GM12878 (cell line): ENCODE results near the gene CDKN2B-AS1. TPM values are rescaled to one million over a fixed set of nuclear protein-coding genes. Genes with fewer than 3 reads are reported as not detected.

Source experiments
- ATF7 ChIP-seq: fragments of 450-650 bp; IDR thresholded peaks from 2 replicates; pipeline ENCODE4 v1.6.1; 2016; ENCODE audit warnings: low read depth, mild to moderate bottlenecking
- BMI1 ChIP-seq: fragments of 450-650 bp; IDR thresholded peaks from 2 replicates; pipeline ENCODE4 v1.6.1; 2016; ENCODE audit warnings: mild to moderate bottlenecking, moderate library complexity, borderline replicate concordance
- CHD4 ChIP-seq: fragments of 200-600 bp; sonication (generic); IDR thresholded peaks from 2 replicates; pipeline ENCODE4 v1.6.1; 2016; ENCODE audit warnings: mild to moderate bottlenecking
- DPF2 ChIP-seq: fragments of 450-650 bp; IDR thresholded peaks from 2 replicates; pipeline ENCODE4 v1.6.1; 2017; ENCODE audit warnings: mild to moderate bottlenecking
- KLF5 ChIP-seq: fragments of 450-650 bp; IDR thresholded peaks from 2 replicates; pipeline ENCODE4 v1.6.1; 2014; ENCODE audit warnings: mild to moderate bottlenecking; ENCODE audit not compliant: partially characterized antibody
- LARP7 ChIP-seq: fragments of 450-650 bp; IDR thresholded peaks from 2 replicates; pipeline ENCODE4 v1.6.1; 2017; ENCODE audit warnings: mild to moderate bottlenecking
- NR2C1 ChIP-seq: fragments of 450-650 bp; IDR thresholded peaks from 2 replicates; pipeline ENCODE4 v1.6.1; 2017; ENCODE audit warnings: antibody characterized with exemption, mild to moderate bottlenecking, moderate library complexity
- NR2F1 ChIP-seq: fragments of 450-650 bp; conservative IDR thresholded peaks from 2 replicates; pipeline ENCODE4 v1.6.1; 2017; ENCODE audit warnings: mild to moderate bottlenecking
- NRF1 ChIP-seq: conservative IDR thresholded peaks from 2 replicates; pipeline ENCODE4 v1.6.1; 2011; ENCODE audit warnings: mild to moderate bottlenecking, low read depth, low read length, improper control_type of control experiment
- PAX8 ChIP-seq: fragments of 450-650 bp; IDR thresholded peaks from 2 replicates; pipeline ENCODE4 v1.6.1; 2017; ENCODE audit warnings: mild to moderate bottlenecking, moderate library complexity
- POLR2A ChIP-seq: IDR thresholded peaks from 2 replicates; pipeline ENCODE4 v1.6.1; 2011; ENCODE audit warnings: low read depth, mild to moderate bottlenecking, low read length
- RBBP5 ChIP-seq: fragments of 200-600 bp; sonication (generic); conservative IDR thresholded peaks from 2 replicates; pipeline ENCODE4 v1.6.1; 2016
- RUNX3 ChIP-seq: IDR thresholded peaks from 2 replicates; pipeline ENCODE4 v1.6.1; 2012; ENCODE audit warnings: low read length, inconsistent platforms
- SREBF2 ChIP-seq: IDR thresholded peaks from 2 replicates; pipeline ENCODE4 v1.6.1; 2012; ENCODE audit warnings: mild to moderate bottlenecking, low read length
- STAT3 ChIP-seq: IDR thresholded peaks from 2 replicates; pipeline ENCODE4 v1.6.1; 2011; ENCODE audit warnings: low read depth, low read length, improper control_type of control experiment
- WRNIP1 ChIP-seq: IDR thresholded peaks from 2 replicates; pipeline ENCODE4 v1.6.1; 2011; ENCODE audit warnings: low read depth, low read length, improper control_type of control experiment, borderline replicate concordance
- YBX1 ChIP-seq: fragments of 450-650 bp; IDR thresholded peaks from 2 replicates; pipeline ENCODE4 v1.6.1; 2016; ENCODE audit warnings: antibody characterized with exemption
- polyA plus RNA-seq, 11 experiments: library from polyadenylated mRNA; depleted of rRNA in 4 of 11; unstranded in 6 of 11; stranded (reverse) in 5 of 11; fragments of >200 nt; fragmentation: Nextera tagmentation in 4 of 11; fragmentation: Illumina TruSeq in 1 of 11; extraction: Ambion mirVana in 4 of 11; extraction: Trizol in 1 of 11; gene quantifications; 1 replicate in 1 of 11; 2 replicates in 10 of 11; pipeline versions ENCODE4 v1.2.1 to v1.2.3, GENCODE V29; 2011 to 2016; ENCODE audit warnings: inconsistent platforms in 2 of 11, missing spikeins in 2 of 11, low read depth in 1 of 11
- total RNA-seq, 4 experiments: library from RNA; depleted of rRNA in 3 of 4; stranded (reverse); fragments of >200 nt in 3 of 4; fragmentation: Illumina TruSeq in 1 of 4; extraction: Trizol in 1 of 4; gene quantifications; 2 replicates each; pipeline versions ENCODE4 v1.2.1 to v1.2.3, GENCODE V29; 2013 to 2021
- TF ChIP-seq, protein P1 (sequence below): IDR thresholded peaks from 2 replicates; pipeline ENCODE4 v1.6.1; 2012; ENCODE audit warnings: low read depth, low read length, improper control_type of control experiment
- TF ChIP-seq, protein P2 (sequence below): IDR thresholded peaks from 2 replicates; pipeline ENCODE4 v1.6.1; 2011; ENCODE audit warnings: mild to moderate bottlenecking, low read depth, low read length, moderate library complexity; ENCODE audit not compliant: insufficient replicate concordance
- TF ChIP-seq, protein P3 (sequence below): fragments of 450-650 bp; conservative IDR thresholded peaks from 2 replicates; pipeline ENCODE4 v1.6.1; 2017; ENCODE audit warnings: mild to moderate bottlenecking, moderate library complexity
- TF ChIP-seq, protein P4 (sequence below): fragments of 150-350 bp; IDR thresholded peaks from 2 replicates; pipeline ENCODE4 v1.6.1; 2014; ENCODE audit warnings: mild to moderate bottlenecking, low read depth, low read length
- TF ChIP-seq, protein P5 (sequence below): fragments of 450-650 bp; IDR thresholded peaks from 2 replicates; pipeline ENCODE4 v1.6.1; 2016; ENCODE audit warnings: mild to moderate bottlenecking, moderate library complexity, borderline replicate concordance

The CDKN2B-AS1 gene
- total and polyA plus RNA-seq, 10 of the 15 experiments (the other 5 are each of a cell fraction or from before 2014, with no cell fraction given): 0.22 to 2.2 (median 1.0) TPM; not detected in 1

DNA sequence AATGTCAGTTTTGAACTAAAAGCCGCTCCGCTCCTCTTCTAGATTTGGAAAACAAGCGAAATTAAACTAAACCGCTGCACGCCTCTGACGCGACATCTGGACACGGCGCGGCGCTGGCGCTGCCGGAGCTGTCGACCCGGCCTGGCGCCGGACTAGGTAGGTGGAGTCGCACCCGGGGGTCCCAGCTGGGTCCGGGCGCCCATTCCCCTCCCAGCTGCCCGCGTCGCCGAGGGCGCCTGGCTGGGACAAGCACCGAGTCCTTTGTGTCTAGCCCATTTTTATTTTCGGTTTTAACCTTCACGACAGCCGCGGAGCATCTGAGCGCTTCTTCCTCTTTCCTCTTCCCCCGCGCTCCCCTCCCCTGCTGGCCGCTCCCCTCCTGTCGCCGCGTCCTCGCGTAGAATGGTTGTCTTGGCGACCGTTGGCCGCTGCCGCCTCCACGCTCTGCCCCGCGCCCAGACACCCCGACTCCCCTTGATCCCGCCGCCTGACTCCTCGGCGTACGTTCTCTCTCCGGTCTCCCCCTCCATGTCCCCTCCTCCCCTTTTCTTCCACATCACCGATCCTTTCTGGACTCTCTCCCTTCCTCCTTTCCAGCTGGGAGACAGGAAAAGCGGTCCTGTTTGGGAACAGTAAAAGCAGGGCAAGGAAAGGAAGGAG lies 545 bp downstream of the CDKN2B-AS1 start (continued):
- TF ChIP-seq, protein P1, sequence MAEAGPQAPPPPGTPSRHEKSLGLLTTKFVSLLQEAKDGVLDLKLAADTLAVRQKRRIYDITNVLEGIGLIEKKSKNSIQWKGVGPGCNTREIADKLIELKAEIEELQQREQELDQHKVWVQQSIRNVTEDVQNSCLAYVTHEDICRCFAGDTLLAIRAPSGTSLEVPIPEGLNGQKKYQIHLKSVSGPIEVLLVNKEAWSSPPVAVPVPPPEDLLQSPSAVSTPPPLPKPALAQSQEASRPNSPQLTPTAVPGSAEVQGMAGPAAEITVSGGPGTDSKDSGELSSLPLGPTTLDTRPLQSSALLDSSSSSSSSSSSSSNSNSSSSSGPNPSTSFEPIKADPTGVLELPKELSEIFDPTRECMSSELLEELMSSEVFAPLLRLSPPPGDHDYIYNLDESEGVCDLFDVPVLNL: no peak
- TF ChIP-seq NR2C1: no peak
- TF ChIP-seq YBX1: no peak
- no peak for TF ChIP-seq SREBF2
- no peak for TF ChIP-seq STAT3
- TF ChIP-seq WRNIP1: no peak
- TF ChIP-seq, protein P2, sequence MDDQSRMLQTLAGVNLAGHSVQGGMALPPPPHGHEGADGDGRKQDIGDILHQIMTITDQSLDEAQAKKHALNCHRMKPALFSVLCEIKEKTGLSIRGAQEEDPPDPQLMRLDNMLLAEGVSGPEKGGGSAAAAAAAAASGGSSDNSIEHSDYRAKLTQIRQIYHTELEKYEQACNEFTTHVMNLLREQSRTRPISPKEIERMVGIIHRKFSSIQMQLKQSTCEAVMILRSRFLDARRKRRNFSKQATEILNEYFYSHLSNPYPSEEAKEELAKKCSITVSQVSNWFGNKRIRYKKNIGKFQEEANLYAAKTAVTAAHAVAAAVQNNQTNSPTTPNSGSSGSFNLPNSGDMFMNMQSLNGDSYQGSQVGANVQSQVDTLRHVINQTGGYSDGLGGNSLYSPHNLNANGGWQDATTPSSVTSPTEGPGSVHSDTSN: no peak
- TF ChIP-seq POLR2A: peak; percentile 69
- TF ChIP-seq, protein P3, sequence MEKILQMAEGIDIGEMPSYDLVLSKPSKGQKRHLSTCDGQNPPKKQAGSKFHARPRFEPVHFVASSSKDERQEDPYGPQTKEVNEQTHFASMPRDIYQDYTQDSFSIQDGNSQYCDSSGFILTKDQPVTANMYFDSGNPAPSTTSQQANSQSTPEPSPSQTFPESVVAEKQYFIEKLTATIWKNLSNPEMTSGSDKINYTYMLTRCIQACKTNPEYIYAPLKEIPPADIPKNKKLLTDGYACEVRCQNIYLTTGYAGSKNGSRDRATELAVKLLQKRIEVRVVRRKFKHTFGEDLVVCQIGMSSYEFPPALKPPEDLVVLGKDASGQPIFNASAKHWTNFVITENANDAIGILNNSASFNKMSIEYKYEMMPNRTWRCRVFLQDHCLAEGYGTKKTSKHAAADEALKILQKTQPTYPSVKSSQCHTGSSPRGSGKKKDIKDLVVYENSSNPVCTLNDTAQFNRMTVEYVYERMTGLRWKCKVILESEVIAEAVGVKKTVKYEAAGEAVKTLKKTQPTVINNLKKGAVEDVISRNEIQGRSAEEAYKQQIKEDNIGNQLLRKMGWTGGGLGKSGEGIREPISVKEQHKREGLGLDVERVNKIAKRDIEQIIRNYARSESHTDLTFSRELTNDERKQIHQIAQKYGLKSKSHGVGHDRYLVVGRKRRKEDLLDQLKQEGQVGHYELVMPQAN: peak; percentile 43; the same call in 1 of the 2 replicates
- TF ChIP-seq RUNX3: 0 out of 2 replicates have a peak, but pooled peaks have one; percentile 20
- peak; percentile 94 for TF ChIP-seq BMI1
- no peak for TF ChIP-seq NR2F1
- TF ChIP-seq PAX8: no peak
- 0 out of 2 replicates have a peak, but pooled peaks have one; percentile 60 for TF ChIP-seq DPF2
- peak; percentile 47 for TF ChIP-seq KLF5
- TF ChIP-seq, protein P4, sequence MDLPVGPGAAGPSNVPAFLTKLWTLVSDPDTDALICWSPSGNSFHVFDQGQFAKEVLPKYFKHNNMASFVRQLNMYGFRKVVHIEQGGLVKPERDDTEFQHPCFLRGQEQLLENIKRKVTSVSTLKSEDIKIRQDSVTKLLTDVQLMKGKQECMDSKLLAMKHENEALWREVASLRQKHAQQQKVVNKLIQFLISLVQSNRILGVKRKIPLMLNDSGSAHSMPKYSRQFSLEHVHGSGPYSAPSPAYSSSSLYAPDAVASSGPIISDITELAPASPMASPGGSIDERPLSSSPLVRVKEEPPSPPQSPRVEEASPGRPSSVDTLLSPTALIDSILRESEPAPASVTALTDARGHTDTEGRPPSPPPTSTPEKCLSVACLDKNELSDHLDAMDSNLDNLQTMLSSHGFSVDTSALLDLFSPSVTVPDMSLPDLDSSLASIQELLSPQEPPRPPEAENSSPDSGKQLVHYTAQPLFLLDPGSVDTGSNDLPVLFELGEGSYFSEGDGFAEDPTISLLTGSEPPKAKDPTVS: no peak
- no peak for TF ChIP-seq ATF7
- TF ChIP-seq NRF1: no peak
- no peak for TF ChIP-seq LARP7
- no peak for TF ChIP-seq CHD4
- TF ChIP-seq, protein P5, sequence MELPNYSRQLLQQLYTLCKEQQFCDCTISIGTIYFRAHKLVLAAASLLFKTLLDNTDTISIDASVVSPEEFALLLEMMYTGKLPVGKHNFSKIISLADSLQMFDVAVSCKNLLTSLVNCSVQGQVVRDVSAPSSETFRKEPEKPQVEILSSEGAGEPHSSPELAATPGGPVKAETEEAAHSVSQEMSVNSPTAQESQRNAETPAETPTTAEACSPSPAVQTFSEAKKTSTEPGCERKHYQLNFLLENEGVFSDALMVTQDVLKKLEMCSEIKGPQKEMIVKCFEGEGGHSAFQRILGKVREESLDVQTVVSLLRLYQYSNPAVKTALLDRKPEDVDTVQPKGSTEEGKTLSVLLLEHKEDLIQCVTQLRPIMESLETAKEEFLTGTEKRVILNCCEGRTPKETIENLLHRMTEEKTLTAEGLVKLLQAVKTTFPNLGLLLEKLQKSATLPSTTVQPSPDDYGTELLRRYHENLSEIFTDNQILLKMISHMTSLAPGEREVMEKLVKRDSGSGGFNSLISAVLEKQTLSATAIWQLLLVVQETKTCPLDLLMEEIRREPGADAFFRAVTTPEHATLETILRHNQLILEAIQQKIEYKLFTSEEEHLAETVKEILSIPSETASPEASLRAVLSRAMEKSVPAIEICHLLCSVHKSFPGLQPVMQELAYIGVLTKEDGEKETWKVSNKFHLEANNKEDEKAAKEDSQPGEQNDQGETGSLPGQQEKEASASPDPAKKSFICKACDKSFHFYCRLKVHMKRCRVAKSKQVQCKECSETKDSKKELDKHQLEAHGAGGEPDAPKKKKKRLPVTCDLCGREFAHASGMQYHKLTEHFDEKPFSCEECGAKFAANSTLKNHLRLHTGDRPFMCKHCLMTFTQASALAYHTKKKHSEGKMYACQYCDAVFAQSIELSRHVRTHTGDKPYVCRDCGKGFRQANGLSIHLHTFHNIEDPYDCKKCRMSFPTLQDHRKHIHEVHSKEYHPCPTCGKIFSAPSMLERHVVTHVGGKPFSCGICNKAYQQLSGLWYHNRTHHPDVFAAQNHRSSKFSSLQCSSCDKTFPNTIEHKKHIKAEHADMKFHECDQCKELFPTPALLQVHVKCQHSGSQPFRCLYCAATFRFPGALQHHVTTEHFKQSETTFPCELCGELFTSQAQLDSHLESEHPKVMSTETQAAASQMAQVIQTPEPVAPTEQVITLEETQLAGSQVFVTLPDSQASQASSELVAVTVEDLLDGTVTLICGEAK: peak; percentile 37; the same call in 1 of the 2 replicates
- TF ChIP-seq RBBP5: no peak
